Measurements from ENCODE around the gene ADM5.

Gene ADM5

DNA sequence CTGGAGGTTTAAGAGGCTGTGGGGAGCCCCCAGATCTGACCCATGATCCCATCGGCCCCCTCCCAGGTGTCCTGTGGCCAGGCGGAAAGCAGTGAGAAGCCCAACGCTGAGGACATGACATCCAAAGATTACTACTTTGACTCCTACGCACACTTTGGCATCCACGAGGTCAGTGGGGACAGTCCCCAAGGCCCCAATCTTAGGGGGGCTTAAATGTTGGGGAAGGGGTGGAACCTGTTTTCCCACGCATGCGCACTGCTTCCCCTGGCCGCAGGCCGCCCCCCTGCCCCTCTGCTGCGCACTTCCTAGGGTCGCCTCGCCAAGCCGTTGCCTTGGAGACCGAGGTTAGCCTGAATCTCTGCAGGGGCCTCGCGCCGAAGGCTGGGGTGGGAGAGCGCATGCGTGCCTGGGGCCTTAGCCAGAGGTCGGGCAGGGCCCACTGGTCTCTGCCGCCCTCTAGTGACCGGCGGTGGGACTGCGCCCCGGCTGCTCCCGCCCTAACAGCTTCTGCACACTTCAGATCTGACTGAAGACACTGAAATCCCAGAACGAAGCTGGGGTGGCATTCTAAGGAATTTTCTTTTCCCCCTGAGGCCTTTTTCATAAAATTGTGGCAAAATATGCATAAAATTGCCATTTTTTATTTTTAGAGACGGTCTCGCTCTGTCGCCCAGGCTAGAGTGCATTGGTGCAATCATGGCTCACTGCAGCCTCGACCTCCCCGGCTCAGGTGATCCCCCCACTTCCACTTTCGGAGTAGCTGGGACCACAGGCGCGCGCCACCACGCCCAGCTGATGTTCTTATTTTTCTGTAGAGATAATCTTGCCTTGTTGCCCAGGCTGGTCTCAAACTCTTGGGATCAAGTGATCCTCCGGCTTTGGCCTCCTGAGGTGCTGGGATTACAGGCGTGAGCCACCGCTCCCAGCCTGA lies 8.7 kb upstream of the ADM5 start:
- no peak for DNase-seq

DNA sequence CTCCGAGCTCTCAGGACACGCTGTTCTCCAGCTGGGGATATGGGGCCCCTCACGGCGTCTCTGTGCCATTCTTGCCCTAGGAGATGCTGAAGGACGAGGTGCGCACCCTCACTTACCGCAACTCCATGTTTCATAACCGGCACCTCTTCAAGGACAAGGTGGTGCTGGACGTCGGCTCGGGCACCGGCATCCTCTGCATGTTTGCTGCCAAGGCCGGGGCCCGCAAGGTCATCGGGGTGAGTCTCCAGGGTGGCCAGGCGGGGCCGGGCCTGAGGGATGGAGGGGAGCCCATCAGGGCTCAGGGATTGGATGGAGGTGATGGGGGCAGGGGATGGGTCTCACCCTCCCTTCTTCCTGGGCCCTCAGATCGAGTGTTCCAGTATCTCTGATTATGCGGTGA lies 7.6 kb upstream of the ADM5 start:
- DNase-seq: no peak

DNA sequence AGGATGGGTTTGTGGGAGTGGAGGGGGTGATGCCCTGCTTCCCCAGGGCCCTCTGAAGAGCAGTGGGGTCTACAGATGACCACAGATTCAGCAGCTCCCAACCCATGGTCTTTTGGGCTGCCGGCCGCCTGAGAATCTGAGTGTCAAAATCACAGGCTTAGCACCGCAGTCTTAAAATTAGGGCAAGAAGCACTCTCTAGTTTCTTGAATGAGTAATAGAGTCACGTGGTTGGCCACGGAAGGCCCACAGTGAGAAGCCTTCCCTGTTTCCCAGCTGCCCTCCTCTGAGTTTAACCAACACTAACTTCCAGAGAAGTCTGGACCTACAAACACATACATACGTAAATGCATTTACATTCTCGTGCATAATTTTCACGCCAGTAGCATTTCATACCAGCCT lies 7.1 kb upstream of the ADM5 start:
- DNase-seq: no peak

DNA sequence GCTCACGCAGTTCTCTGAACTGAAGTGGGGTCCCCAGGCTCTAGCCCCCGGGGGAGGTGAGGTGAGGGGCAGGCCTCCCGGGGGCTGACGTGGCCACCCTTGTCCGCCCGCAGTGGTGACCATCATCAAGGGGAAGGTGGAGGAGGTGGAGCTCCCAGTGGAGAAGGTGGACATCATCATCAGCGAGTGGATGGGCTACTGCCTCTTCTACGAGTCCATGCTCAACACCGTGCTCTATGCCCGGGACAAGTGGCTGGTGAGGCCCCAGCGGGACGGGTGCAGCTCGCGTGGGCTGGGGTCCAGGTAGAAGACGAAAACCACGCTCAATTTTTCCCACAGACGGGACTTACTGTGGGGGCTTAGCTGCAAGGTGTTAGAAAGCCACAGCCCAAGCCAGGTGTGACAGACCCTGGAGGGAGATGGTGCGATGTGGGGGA lies 5.6 kb upstream of the ADM5 start:
- no peak for DNase-seq

DNA sequence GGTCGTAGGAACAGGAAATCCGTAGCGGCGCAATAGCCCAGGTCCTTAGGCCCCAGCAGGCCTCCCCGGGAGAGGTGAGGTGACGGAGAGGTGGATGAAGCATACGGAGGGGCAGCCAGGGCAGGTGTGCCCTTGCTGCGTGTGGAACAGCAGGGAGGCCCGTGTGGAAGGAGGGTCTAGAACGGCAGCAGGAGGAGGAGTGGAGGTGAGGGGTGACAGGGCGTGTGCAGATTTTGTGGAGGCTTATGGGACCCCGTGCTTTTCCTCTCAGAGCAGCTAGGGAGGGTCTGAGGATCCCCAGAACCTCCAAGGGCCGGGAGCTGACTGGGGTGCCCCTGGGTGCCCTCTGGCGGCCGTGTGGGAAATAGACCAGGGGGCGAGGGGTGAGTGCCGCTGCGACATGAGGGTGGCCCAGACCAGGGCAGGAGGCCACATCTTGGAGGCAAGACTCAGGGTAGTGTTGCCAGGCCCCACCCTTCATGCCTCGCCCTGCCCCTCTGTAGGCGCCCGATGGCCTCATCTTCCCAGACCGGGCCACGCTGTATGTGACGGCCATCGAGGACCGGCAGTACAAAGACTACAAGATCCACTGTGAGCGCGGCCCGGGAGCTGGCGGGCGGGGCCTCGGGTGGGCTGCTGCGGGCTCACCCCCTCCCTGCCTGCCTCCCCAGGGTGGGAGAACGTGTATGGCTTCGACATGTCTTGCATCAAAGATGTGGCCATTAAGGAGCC lies 5.0 kb upstream of the ADM5 start:
- no peak for DNase-seq

DNA sequence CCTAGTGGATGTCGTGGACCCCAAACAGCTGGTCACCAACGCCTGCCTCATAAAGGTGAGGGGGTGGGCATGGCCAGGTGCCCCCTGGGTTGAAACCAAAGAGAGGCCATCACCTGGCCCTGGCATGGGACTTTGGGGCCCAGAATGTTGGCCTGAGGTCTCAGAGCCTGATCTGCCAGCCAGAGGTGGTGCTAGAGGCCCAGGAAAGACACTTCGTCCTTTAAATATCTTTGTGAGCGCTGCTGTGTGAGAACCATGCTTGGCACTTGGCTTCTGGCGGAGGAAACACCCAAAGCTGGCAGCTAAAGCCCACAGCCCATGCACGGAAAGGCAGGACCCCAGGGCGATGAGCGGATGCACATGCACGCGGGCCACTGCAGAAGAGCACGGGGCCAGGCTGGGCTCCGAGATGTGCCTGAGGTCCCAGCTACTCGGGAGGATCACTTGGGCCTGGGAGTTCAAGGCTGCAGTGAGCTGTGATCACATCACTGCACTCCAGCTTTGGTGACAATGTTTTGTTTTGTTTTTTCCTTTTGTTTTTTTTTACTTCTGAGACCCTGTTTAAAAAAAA lies 4.3 kb upstream of the ADM5 start:
- DNase-seq: no peak

DNA sequence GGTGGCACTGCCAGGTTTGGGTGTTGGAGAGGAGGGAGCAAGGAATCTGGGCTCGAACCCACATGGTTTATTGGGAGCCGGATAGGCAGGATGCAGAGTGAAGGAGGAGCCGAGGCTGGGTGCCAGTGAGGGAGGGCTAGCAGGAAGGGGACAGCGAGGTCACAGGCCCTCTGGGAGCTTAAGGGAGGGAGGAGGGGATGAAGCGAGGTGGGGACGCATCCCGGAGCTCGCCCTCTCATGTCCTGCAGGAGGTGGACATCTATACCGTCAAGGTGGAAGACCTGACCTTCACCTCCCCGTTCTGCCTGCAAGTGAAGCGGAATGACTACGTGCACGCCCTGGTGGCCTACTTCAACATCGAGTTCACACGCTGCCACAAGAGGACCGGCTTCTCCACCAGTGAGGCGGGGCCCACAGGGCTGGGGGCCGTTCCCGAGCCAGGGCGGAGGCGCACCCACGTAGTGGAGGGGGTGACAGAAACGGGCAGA lies 3.5 kb upstream of the ADM5 start:
- no peak for DNase-seq

DNA sequence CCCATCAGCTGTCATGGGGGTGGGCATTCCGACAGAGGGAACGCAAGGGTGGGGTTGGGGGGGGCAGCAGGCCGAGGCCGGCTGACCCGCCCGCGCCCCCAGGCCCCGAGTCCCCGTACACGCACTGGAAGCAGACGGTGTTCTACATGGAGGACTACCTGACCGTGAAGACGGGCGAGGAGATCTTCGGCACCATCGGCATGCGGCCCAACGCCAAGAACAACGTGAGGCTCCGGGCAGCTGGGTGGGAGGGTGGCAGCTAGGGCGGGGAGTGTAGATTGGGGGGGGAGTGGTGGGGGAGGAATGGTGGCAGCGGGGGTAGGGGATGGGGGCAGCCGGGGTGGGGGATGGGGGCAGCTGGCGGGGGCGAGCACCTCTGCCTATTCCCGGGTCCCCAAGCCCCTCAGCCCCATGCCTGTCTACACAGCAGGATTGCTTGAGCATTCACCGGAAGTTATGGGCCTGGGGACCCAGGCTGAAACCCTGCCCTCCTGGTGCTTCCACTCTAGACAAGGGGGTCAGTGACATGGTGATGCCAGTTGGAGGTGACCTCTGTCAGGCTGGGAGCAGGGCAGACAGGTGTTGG lies 2.8 kb upstream of the ADM5 start:
- DNase-seq: no peak

DNA sequence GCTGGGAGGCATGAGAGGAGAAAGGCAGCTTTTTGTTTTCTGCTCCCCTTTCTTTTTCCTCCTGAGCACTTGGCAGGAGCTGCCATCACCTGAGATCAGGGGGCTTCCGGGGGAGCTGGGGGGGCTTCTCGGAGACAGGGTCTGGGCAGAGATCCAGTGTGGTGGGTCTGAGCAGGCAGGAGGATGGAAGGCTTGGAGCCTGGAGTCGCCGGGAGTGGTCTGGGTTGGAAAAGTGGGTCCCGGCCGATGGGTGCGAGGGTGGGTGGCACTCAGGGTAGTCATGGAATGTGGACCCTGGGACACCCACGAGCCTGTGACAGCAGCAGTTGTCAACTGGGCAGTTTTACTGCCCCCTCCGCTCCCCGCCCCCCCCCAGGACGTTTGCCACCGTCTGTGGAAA lies 2.2 kb upstream of the ADM5 start:
- no peak for DNase-seq

DNA sequence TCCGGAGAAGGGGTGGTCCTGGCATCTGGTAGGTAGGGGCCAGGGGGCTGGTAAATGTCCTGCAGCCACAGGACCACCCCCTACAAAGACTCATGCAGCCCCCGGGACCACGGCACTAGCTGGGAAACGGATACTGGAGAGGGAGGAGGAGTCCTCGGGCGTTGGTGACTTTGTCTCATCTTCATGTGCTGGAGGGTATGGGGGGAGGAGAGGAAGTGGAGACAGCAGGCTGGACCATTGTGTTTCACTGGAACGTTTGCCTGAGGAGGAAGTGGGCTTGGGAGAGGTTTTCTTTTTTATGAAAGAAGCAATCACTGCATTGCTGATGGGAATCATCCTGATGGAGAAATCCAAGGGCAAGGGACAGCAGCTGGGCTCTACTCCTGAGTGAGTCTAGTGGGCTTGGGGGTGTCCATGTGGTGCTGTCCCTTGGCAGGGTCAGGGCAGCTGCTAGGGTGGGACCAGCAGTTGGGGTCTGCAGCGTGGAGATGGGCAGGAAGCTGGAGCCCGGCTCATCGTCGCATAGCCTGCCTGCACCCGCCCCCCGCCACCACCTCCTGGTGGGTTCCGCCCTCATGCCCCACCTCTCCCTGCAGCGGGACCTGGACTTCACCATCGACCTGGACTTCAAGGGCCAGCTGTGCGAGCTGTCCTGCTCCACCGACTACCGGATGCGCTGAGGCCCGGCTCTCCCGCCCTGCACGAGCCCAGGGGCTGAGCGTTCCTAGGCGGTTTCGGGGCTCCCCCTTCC lies 1.7 kb upstream of the ADM5 start:
- DNase-seq: no peak

DNA sequence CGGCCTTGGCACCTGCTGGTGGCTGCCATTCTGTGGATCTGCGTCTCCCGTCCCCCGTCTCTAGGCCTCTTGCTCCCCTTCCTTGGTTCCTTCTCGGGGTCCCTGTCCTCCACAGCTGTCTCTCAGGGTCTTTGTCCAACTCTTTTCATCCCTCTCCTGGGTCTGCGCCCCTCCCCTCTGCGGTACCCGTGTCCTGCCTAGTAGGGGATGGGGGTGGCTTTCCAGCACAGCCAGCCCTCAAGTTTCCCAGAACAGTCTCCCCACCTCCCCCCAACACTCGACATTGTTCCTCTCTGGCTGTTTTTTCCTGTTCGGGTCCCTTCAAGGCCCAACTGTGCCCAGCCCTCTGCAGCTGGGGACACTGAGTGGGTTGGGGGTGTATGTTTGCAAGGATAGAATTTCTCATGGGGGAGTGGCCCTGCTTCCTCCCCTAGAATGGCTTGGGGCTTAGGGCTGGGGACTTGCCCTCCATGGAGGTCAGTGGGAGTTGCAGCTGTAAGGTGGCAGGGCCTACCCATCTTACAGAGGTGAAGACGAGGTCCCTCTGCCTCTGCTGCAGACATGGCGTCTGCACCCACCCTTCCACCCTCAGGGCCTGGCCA lies 762 bp upstream of the ADM5 start:
- no peak for DNase-seq

DNA sequence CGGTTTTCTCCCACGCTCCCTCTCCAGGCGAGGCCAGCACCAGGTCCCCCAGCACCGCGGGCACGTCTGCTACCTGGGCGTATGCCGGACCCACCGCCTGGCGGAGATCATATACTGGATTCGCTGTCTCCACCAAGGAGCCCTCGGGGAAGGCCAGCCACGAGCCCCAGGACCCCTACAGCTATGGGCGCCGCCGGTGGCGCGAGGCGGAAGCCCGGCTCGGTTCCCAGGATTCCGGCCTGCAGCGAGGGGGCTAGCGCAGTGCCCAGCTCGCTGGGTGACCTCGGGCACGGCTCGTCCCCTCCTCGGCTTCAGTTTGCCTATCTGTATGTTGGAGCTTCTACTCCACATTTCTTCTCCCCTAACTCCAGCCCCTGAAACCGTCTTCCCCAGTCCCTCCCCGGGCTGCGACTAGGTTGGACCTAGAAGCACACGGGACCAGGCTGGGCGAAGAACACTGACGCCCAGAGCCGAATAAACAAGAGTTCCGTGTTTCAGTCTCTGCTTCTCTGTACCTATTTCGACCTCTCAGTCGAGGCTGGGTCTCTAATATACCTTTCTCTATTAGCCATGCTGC lies 773 bp downstream of the ADM5 start:
- DNase-seq: no peak

DNA sequence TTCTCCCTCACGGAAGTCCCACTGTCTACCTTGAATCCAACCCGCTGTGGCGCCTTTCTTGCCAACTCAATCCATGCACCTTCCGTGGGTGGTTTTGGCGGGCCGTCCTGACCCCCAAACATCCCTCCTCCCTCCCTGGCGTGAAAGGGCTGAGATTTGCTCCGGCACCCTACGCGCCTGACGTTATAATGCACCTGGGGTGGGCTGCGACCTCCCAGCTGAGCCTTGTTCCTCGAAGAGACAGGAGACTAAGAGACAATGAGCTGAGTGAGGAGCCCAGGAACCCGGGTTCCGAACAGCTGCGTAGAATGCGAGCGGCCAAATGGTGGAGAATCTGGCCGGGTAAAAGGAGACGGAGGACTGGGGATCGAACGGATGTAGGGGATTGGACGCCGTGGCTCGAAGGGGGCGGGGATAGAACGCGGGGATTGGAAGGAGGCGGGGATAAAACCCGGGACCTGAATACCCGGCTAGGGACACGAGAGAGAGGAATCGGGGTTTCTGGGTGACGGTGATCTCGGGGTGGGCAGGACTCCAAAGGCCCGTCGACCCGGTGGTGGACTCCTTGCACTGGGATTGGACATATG lies 1.4 kb downstream of the ADM5 start, which contains the start of gene CPT1C:
CPT1C (plus strand) TSS at position 461 of the 587 bp plus-strand sequence. CDS start 1,137 bp downstream, outside the sequence.
- no peak for DNase-seq

DNA sequence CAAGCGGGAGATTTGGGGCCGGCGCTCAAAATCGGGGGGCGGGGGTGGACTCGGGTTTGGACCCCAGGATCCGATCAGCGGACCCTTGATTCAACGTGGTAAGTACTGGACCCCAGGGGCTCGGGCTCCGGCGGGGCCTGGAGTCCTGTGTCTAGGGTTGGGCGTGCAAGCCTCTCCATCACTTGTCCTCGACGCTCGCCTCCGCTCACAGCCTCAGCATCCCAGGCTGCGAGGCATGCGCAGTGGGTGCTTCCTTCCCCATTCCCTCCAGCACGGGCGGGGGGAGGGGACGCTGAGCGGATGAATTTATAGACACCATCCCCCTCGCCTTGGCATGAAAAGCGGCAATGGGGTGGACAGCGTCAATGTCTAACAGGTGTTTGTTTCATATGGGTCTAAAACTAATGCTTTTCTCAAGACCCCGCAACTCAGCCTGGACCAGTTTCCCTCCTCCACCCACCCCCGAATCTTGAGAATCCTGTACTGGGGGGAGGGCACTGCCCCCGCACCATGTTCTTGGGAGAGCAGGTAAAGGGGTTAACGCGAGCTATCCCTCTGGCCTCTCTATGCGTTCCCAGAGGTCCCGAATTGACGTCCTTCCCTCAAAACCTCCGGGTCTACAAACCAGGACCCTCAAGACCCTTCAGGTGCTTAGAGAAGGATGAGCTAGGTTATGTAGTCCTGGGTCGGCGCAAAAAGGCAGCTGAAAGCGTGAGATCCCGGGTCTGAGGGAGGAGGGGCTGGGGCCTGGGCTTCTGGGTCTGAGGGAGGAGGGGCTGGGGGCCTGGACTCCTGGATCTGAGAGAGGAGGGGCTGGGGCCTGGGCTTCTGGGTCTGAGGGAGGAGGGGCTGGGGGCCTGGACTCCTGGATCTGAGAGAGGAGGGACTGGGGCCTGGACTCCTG lies 2.1 kb downstream of the ADM5 start:
- DNase-seq: no peak

DNA sequence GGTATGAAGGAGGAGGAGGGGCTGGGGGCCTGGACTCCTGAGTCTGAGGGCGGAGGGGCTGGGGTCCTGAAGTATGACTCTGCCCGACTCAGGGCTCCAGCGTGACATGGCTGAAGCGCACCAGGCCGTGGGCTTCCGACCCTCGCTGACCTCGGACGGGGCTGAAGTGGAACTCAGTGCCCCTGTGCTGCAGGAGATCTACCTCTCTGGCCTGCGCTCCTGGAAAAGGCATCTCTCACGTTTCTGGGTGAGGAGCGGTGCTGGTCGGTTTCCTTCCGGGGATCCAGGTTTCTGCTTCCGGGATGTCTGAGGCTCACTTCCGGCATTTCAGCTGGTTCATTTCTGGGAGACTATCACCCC lies 2.7 kb downstream of the ADM5 start:
- DNase-seq: no peak

DNA sequence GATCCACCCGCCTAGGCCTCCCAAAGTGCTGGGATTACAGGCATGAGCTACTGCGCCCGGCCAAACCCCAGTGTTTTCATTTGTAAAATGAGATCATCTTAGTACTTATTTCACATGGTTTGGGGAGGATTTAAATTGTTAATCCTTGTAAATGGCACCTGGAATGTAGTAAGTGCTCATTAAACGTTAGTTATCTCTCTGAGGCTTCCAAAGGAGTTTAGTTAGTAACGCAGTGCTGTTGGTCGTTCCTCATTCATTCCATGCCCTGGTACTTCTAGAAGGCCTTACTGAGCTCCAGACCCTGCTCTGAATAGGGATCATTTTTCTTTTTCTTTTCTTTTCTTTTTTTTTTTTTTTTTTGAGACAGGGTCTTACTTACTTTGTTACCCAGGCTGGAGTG lies 6.7 kb downstream of the ADM5 start:
- DNase-seq: no peak

DNA sequence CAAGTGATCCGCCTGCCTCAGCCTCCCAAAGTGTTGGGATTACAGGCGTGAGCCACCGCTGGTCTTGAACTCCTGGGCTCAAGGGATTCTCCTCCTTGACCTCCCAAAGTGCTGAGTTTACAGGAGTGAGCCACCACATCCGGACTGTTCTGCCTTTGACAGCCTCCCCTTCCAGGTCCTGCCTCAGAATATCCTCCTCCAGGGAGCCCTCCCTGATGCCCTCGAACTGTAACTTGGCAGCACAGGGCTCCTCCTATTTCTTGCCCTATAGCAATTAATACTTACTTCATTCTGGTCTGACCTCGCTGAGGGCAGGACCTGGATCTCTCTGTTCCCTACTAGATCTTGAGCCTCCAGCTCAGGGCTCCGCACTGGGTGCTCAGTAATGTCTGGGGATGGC lies 7.5 kb downstream of the ADM5 start:
- DNase-seq: no peak

DNA sequence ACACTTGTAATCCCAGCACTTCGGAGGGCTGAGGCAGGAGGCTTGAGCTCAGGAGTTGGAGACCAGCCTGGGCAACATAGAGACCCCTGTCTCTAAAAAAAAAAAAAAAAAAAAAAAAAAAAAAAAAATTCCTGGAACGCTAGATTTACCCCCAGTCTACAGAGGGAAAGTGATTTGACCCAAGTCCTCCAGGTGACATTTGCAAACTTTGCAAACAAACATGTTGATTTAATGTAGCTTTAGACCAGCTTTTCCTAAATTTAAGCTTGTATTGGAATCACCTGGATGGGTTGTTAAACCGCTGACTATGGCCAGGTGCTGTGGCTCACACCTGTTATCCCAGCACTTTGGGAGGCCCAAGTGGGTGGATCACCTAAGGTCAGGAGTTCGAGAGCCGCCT lies 10.0 kb downstream of the ADM5 start:
- DNase-seq: no peak

DNA sequence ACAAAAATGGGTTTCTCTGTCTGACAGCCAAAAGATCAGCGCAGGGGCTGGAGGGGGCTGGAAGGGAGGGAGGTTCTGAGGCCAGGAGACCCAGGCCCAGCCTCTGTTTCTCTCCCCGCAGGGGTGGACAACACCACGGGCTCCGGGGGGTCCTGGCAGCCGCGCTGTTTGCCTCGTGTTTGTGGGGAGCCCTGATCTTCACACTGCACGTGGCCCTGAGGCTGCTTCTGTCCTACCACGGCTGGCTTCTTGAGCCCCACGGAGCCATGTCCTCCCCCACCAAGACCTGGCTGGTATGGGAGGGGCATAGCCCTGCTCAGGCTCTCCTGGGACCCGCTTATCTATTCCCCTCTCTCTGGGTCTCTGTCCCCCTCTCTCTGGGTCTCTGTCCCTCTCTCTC lies 11.2 kb downstream of the ADM5 start:
- no peak for DNase-seq

DNA sequence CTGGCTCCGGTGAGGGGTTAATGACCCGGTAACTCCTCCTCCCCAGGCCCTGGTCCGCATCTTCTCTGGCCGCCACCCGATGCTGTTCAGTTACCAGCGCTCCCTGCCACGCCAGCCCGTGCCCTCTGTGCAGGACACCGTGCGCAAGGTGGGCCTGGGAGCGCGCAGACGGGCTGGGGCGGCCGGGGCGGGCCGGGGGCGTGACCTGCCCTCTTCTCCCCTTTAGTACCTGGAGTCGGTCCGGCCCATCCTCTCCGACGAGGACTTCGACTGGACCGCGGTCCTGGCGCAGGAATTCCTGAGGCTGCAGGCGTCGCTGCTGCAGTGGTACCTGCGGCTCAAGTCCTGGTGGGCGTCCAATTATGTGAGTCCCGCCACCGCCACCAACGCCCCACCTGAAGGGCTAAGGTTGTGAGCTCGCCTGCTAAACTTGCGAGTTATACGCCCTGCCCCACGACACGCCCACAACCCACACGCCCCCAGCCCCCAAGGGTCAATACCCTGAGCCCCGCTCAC lies 11.9 kb downstream of the ADM5 start:
- no peak for DNase-seq
